ENCODE measurements around the gene GPR143.

Gene GPR143

GRCh38 chrX:9708086-9708485, 57.6 kb downstream of the GPR143 start:
- DNase-seq (ENCODE audit: low read depth) = no peak

GRCh38 chrX:9707306-9708033, 58.2 kb downstream of the GPR143 start:
- no peak for DNase-seq (ENCODE audit: low read depth)

GRCh38 chrX:9706421-9706820, 59.2 kb downstream of the GPR143 start:
- no peak for DNase-seq (ENCODE audit: low read depth)

- no peak for DNase-seq (ENCODE audit: low read depth)
These were observed 60.7 kb downstream of the GPR143 start for GRCh38 chrX:9704876-9705465.

- no peak for DNase-seq (ENCODE audit: low read depth)
These were observed 62.2 kb downstream of the GPR143 start for GRCh38 chrX:9703406-9703805.

GRCh38 chrX:9701790-9702189, 63.9 kb downstream of the GPR143 start:
- DNase-seq (ENCODE audit: low read depth) = no peak

- DNase-seq (ENCODE audit: low read depth) = no peak
These were observed 65.1 kb downstream of the GPR143 start for GRCh38 chrX:9700555-9700954.

- no peak for DNase-seq (ENCODE audit: low read depth)
These were observed 67.1 kb downstream of the GPR143 start for GRCh38 chrX:9698576-9698975.

GRCh38 chrX:9693307-9694001, 72.2 kb downstream of the GPR143 start:
- no peak for DNase-seq (ENCODE audit: low read depth)

- no peak for DNase-seq (ENCODE audit: low read depth)
These were observed 75.6 kb downstream of the GPR143 start for GRCh38 chrX:9690046-9690445.

- DNase-seq (ENCODE audit: low read depth) = no peak
These were observed 76.8 kb downstream of the GPR143 start for GRCh38 chrX:9688833-9689232.

- DNase-seq (ENCODE audit: low read depth) = no peak
These were observed 77.7 kb downstream of the GPR143 start for GRCh38 chrX:9687899-9688298.

GRCh38 chrX:9683350-9683749, 82.3 kb downstream of the GPR143 start:
- no peak for DNase-seq (ENCODE audit: low read depth)

GRCh38 chrX:9682861-9683260, 82.8 kb downstream of the GPR143 start:
- DNase-seq (ENCODE audit: low read depth) = no peak

GRCh38 chrX:9682456-9682855, 83.2 kb downstream of the GPR143 start:
- DNase-seq (ENCODE audit: low read depth) = no peak

- DNase-seq (ENCODE audit: low read depth) = no peak
These were observed 84.2 kb downstream of the GPR143 start for GRCh38 chrX:9681422-9681821.

GRCh38 chrX:9681011-9681410, 84.6 kb downstream of the GPR143 start:
- DNase-seq (ENCODE audit: low read depth) = no peak

GRCh38 chrX:9678215-9678965, 87.3 kb downstream of the GPR143 start:
- DNase-seq (ENCODE audit: low read depth) = no peak

- no peak for DNase-seq (ENCODE audit: low read depth)
These were observed 88.4 kb downstream of the GPR143 start for GRCh38 chrX:9677098-9677739.

- DNase-seq (ENCODE audit: low read depth) = no peak
These were observed 88.9 kb downstream of the GPR143 start for GRCh38 chrX:9676738-9677097.

- DNase-seq (ENCODE audit: low read depth) = no peak
These were observed 89.3 kb downstream of the GPR143 start for GRCh38 chrX:9676306-9676705.
